GM23248 (cell line): ENCODE results near the gene TM4SF4. TPM values are rescaled to one million over a fixed set of nuclear protein-coding genes. Genes with fewer than 3 reads are reported as not detected.

Experiments used
- DNase-seq: peaks from one replicate; pipeline ENCODE4 v3.0.0-alpha.2; 2015
- H2AFZ ChIP-seq: fragments of 200-600 bp; sonication (generic); 2 replicates; pipeline ENCODE4 v1.6.1; 2016; ENCODE audit warnings: antibody characterized with exemption
- H3F3A ChIP-seq: fragments of 200-600 bp; sonication (generic); 2 replicates; pipeline ENCODE4 v1.6.1; 2016; ENCODE audit warnings: mild to moderate bottlenecking, antibody characterized with exemption, mixed run types; ENCODE audit not compliant: insufficient read depth
- H3K27ac ChIP-seq: fragments of 200-600 bp; sonication (generic); 2 replicates; pipeline ENCODE4 v1.5.1; 2016; ENCODE audit warnings: mild to moderate bottlenecking
- H3K27me3 ChIP-seq: fragments of 200-600 bp; sonication (generic); replicated peaks from 2 replicates; pipeline ENCODE4 v1.6.1; 2016; ENCODE audit warnings: mild to moderate bottlenecking; ENCODE audit not compliant: insufficient read depth
- H3K36me3 ChIP-seq: fragments of 200-600 bp; sonication (generic); 2 replicates; pipeline ENCODE4 v1.6.1; 2016; ENCODE audit warnings: low read depth, mild to moderate bottlenecking
- H3K4me1 ChIP-seq: fragments of 200-600 bp; sonication (generic); 2 replicates; pipeline ENCODE4 v1.6.1; 2016; ENCODE audit warnings: mild to moderate bottlenecking; ENCODE audit not compliant: insufficient read depth
- H3K4me2 ChIP-seq: fragments of 200-600 bp; sonication (generic); one replicate; pipeline ENCODE4 v1.6.1; 2016; ENCODE audit warnings: mild to moderate bottlenecking; ENCODE audit not compliant: unreplicated experiment
- H3K4me3 ChIP-seq: fragments of 200-600 bp; sonication (generic); 2 replicates; pipeline ENCODE4 v1.5.1; 2016; ENCODE audit warnings: mild to moderate bottlenecking
- H3K79me2 ChIP-seq: fragments of 200-600 bp; sonication (generic); 2 replicates; pipeline ENCODE4 v1.6.1; 2016; ENCODE audit warnings: mild to moderate bottlenecking; ENCODE audit not compliant: insufficient read depth
- H3K9ac ChIP-seq: fragments of 200-600 bp; sonication (generic); 2 replicates; pipeline ENCODE4 v1.6.1; 2016; ENCODE audit warnings: mild to moderate bottlenecking
- H3K9me2 ChIP-seq: fragments of 200-600 bp; sonication (generic); 2 replicates; pipeline ENCODE4 v1.6.1; 2016; ENCODE audit warnings: mixed run types, mild to moderate bottlenecking, moderate library complexity; ENCODE audit not compliant: insufficient read depth
- H3K9me3 ChIP-seq: fragments of 200-600 bp; sonication (generic); one replicate; pipeline ENCODE4 v1.6.1; 2017; ENCODE audit warnings: low read depth
- H4K20me1 ChIP-seq: fragments of 200-600 bp; sonication (generic); 2 replicates; pipeline ENCODE4 v1.6.0; 2016; ENCODE audit not compliant: insufficient read depth
- EZH2 ChIP-seq: fragments of 200-600 bp; sonication (generic); IDR thresholded peaks from 2 replicates; pipeline ENCODE4 v1.6.1; 2018; ENCODE audit warnings: antibody characterized with exemption, mild to moderate bottlenecking; ENCODE audit not compliant: insufficient read depth, poor library complexity, severe bottlenecking
- EZH2phosphoT487 ChIP-seq: fragments of 200-600 bp; sonication (generic); IDR thresholded peaks from 2 replicates; pipeline ENCODE4 v1.6.1; 2018; ENCODE audit warnings: antibody characterized with exemption, moderate library complexity, mild to moderate bottlenecking, low read depth; ENCODE audit not compliant: insufficient read depth
- WGBS, 2 experiments: methylation state at CpG; one replicate each; pipeline ENCODE4 v1.1.6; 2015 to 2017; ENCODE audit warnings: low lambda C conversion rate in 2 of 2, low coverage in 1 of 2; ENCODE audit errors: missing lambda C conversion rate in 2 of 2; 5-methylcytosine and 5-hydroxymethylcytosine counted together
- in situ Hi-C: fragments of 300-500 bp; cut with MboI; formaldehyde crosslinking; loops from 2 replicates; pipeline ENCODE4 v1.15.0; 2020
- polyA plus RNA-seq: library from polyadenylated mRNA; unstranded; fragments of >200 nt; fragmentation: Nextera tagmentation; extraction: Ambion mirVana; gene quantifications from 2 replicates; pipeline ENCODE4 v1.2.1, GENCODE V29; 2016
- total RNA-seq: library from RNA; depleted of rRNA; stranded (reverse); fragments of >200 nt; shearing (Covaris generic); gene quantifications from 2 replicates; pipeline ENCODE4 v1.2.3, GENCODE V29; 2014

The TM4SF4 gene
- total and polyA plus RNA-seq, 2 experiments from 2014 or later: 0.96 to 0.97 TPM

DNA sequence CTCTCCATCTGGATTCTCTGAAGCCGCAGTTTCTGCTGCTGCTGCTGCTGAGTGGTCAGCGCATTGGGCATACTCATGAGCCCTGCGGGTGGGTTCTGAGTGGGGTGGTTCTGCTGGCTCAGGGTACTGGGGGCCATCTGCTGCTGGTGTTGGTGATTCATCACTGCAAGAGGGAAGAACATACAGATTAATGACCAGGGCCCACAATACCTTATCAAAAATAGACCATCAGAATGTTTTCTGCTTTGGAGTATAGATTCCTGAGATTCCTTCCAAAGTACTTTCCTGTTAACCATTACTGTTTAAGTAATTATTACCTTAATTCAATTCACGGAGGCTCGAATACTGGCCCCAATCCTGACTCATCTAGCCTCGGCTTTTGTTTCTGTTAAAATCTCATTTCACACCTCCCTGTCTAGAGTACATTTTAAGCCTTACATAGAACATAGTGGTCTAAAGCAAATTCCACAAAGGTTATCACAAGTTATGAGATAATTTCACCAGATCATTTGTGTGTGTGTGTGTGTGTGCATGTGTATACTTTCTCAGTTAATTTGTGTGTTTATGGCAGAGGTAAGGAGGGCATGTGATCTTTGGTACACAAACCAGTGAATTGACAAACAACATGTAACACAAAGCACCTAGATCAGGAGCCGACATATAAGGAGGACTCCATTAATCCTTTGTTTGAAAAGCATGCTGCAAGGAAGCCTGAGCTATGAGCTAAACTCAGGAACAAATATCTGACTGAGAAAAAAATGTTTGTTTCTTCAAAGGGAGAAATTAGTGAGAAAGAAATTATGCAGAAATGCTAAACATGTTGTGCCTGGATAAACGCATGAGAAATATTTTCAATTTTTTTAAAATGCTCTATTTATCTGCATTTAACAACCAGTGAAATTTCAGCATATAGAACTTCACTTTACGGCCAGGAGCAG lies 68.1 kb downstream of the TM4SF4 start:
- peaks cover 69% of the 10 kb centered on the region for H3K4me1 ChIP-seq
- H3K79me2 ChIP-seq: peaks cover 76% of the 10 kb centered on the region
- in situ Hi-C loops: no loop called here
- H3K27ac ChIP-seq: peak overlapping the region; percentile 86
- H3K4me3 ChIP-seq: no peak overlapping the region
- no peaks in the 10 kb centered on the region for H3K27me3 ChIP-seq
- WGBS, 2 experiments: 55 to 57% methylated on average over 9 of the region's 9 CpGs
- H2AFZ ChIP-seq: no peak overlapping the region
- peak; percentile 40 for DNase-seq
- H3K36me3 ChIP-seq: 0 out of 2 replicates have a peak, but pooled peaks cover 9% of the 10 kb centered on the region
- no peaks in the 10 kb centered on the region for H3K9me2 ChIP-seq
- H3K9ac ChIP-seq: peak overlapping the region; percentile 18
- peak overlapping the region; percentile 33 for H3K4me2 ChIP-seq
- no peaks in the 10 kb centered on the region for H4K20me1 ChIP-seq
- H3F3A ChIP-seq: peaks cover 67% of the 10 kb centered on the region
- no peaks in the 10 kb centered on the region for H3K9me3 ChIP-seq
- TF ChIP-seq EZH2phosphoT487 (no peak), EZH2 (no peak)

DNA sequence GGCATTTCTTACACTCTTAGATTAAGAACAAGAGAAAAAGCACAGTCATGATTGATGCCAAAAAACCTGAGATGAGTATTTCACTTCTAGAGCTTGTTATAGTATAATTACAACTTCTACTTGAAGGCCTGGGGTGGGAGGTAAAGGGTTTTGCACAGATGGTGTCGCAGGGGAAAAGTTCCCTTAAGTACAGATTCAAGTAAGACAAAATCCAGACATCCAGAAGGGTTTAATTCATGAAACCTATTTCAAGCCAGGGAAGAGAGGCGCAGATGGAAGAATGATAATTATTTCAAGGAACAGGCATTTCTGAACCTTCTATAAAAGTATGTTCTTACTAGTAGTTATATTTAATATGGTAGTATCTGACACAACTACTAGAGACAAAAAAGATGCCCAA lies 70.6 kb downstream of the TM4SF4 start:
- Histone ChIP-seq H3K4me2 (no peak overlapping the region), H3K4me3 (no peak overlapping the region), H3K4me1 (peaks cover 61% of the 10 kb centered on the region), H3K36me3 (0 out of 2 replicates have a peak, but pooled peaks cover 9% of the 10 kb centered on the region), H3K9me3 (no peaks in the 10 kb centered on the region), H3K9me2 (no peaks in the 10 kb centered on the region), H3K27ac (no peak overlapping the region), H2AFZ (no peak overlapping the region), H3K79me2 (peaks cover 74% of the 10 kb centered on the region), H3K9ac (no peak overlapping the region), H3F3A (peaks cover 62% of the 10 kb centered on the region), H4K20me1 (no peaks in the 10 kb centered on the region), H3K27me3 (no peaks in the 10 kb centered on the region)
- 97 to 98% methylated on average over 2 of the region's 2 CpGs for WGBS, 2 experiments
- DNase-seq: no peak
- in situ Hi-C loops: no loop called here
- TF ChIP-seq EZH2: no peak
- no peak for TF ChIP-seq EZH2phosphoT487

DNA sequence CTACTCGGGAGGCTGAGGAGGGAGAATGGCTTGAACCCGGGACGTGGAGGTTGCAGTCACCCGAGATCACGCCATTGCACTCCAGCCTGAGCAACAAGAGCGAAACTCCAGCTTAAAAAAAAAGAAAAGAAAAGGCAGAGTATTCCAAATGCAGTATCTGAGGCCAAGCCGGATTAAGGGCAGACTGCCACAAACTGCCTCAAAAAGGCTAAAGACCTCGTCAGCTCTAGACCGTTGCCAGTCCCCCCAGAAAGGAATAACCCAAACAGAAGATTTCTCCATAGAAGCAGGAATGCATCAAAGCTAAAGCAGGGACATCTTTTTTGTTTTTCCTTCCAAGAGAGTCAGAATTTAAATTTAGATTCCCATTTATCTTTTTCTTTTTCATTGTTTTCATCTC lies 72.9 kb downstream of the TM4SF4 start:
- in situ Hi-C loops: no loop called here
- peak overlapping the region; percentile 82 for H3K9ac ChIP-seq
- H2AFZ ChIP-seq: no peak overlapping the region
- no peaks in the 10 kb centered on the region for H4K20me1 ChIP-seq
- H3K36me3 ChIP-seq: 0 out of 2 replicates have a peak, but pooled peaks cover 2% of the 10 kb centered on the region
- H3K79me2 ChIP-seq: peaks cover 74% of the 10 kb centered on the region
- H3K27ac ChIP-seq: peak overlapping the region; percentile 94
- TF ChIP-seq EZH2phosphoT487 (no peak), EZH2 (no peak)
- H3K4me3 ChIP-seq: peak overlapping the region; percentile 46
- peaks cover 40% of the 10 kb centered on the region for H3F3A ChIP-seq
- peaks cover 38% of the 10 kb centered on the region for H3K4me1 ChIP-seq
- no peaks in the 10 kb centered on the region for H3K9me3 ChIP-seq
- no peaks in the 10 kb centered on the region for H3K27me3 ChIP-seq
- peak; percentile 75 for DNase-seq
- H3K4me2 ChIP-seq: peak overlapping the region; percentile 68
- 22 to 27% methylated on average over 9 of the region's 9 CpGs for WGBS, 2 experiments
- no peaks in the 10 kb centered on the region for H3K9me2 ChIP-seq

DNA sequence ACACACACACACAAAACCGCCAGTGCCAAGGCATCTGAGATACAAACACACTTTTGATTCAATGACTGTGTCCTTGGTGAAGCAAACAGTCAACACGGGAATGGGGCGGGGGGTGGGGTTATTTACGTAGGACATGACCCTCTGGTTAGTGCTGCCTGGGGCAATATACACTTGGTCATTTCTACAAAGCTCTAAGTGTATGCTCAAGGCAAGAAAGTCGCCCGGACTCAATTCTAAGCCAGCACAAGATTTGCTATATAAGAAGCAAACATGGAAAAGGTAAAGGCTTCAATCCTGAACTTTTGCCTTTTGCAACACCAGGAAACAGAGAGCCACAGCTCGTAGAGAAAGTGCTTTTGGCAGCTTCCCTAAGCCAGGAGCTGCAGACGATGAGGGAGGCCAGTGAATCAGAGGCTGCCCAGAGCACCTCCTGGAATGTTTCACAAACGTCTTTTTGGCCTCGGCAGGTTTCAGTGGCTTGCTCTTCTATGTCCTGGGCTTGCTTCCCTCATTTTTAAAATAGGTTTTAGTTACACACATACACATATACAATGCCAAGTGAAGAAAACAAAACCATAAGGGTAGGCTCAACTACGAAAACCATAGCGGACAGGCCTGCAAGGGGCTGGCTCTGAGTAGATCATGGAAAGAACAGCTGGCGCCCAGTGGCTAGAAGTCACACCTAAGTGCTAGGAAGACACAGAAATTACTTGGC lies 73.6 kb downstream of the TM4SF4 start:
- no peaks in the 10 kb centered on the region for H4K20me1 ChIP-seq
- H3K4me1 ChIP-seq: peaks cover 35% of the 10 kb centered on the region
- no peaks in the 10 kb centered on the region for H3K9me3 ChIP-seq
- H3K36me3 ChIP-seq: no peaks in the 10 kb centered on the region
- H3K27me3 ChIP-seq: no peaks in the 10 kb centered on the region
- H3K9ac ChIP-seq: peak overlapping the region; percentile 82
- 15% methylated on average over 13 of the region's 13 CpGs for WGBS, 2 experiments
- in situ Hi-C loops: no loop called here
- no peaks in the 10 kb centered on the region for H3K9me2 ChIP-seq
- H3K27ac ChIP-seq: peak overlapping the region; percentile 94
- peak; percentile 94 for DNase-seq
- H3K4me3 ChIP-seq: peak overlapping the region; percentile 46
- peak overlapping the region; percentile 68 for H3K4me2 ChIP-seq
- peaks cover 74% of the 10 kb centered on the region for H3K79me2 ChIP-seq
- no peak for TF ChIP-seq EZH2phosphoT487
- no peak for TF ChIP-seq EZH2
- H2AFZ ChIP-seq: peak overlapping the region; percentile 15; the same call in 1 of the 2 replicates
- H3F3A ChIP-seq: peaks cover 40% of the 10 kb centered on the region
